Transverse colon (tissue), 4 donors: Measurements from ENCODE around the gene RASSF7.

ENCODE experiments used
- POLR2A ChIP-seq: fragments of 450-650 bp; IDR thresholded peaks from one replicate; pipeline ENCODE4 v1.6.1; 2016; ENCODE audit warnings: antibody characterized with exemption, mild to moderate bottlenecking, moderate library complexity
- POLR2AphosphoS5 ChIP-seq, 3 donors: sonication (generic); formaldehyde crosslinking; IDR thresholded peaks; one replicate each; pipeline ENCODE4 v1.6.1; 2016; ENCODE audit warnings: antibody characterized with exemption in 3 of 3
- TF ChIP-seq, protein P1 (sequence below), 5 experiments: fragments of 200-600 bp in 3 of 5; fragments of 450-650 bp in 2 of 5; sonication (generic) in 3 of 5; IDR thresholded peaks; 1 replicate in 2 of 5; 2 replicates in 3 of 5; pipeline ENCODE4 v1.5.1; 2016 to 2017; ENCODE audit warnings: antibody characterized with exemption in 5 of 5, inconsistent platforms in 3 of 5, mild to moderate bottlenecking in 2 of 5, moderate library complexity in 1 of 5

DNA sequence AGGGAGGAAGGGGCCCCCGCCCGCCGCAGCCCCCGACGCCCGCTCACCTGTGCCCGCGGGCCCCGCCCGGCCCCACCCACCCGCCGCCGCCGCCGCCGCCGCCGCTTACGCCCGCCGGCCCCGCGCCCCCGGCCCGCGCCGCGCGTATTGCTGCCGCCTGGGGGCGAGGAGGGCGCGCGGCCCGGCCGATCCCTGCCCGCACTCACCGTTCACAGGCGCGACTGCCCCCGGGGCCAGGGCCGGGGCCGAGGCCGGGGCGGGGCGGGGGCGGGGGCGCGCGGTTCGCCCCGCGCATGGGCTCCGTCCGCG lies 25.6 kb upstream of the RASSF7 start:
- TF ChIP-seq, protein P1, sequence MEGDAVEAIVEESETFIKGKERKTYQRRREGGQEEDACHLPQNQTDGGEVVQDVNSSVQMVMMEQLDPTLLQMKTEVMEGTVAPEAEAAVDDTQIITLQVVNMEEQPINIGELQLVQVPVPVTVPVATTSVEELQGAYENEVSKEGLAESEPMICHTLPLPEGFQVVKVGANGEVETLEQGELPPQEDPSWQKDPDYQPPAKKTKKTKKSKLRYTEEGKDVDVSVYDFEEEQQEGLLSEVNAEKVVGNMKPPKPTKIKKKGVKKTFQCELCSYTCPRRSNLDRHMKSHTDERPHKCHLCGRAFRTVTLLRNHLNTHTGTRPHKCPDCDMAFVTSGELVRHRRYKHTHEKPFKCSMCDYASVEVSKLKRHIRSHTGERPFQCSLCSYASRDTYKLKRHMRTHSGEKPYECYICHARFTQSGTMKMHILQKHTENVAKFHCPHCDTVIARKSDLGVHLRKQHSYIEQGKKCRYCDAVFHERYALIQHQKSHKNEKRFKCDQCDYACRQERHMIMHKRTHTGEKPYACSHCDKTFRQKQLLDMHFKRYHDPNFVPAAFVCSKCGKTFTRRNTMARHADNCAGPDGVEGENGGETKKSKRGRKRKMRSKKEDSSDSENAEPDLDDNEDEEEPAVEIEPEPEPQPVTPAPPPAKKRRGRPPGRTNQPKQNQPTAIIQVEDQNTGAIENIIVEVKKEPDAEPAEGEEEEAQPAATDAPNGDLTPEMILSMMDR (IDR thresholded peaks at IDR 0.05), result no peak
- TF ChIP-seq POLR2AphosphoS5 (IDR thresholded peaks at IDR 0.05), result no peak
- TF ChIP-seq POLR2A, result no peak
